ENCODE measurements around the gene SRPX2. TPM values are rescaled to one million over a fixed set of nuclear protein-coding genes. Genes with fewer than 3 reads are reported as not detected.

SRPX2 gene
- total RNA-seq, 1 donor from 2014 or later, result 7.7 TPM

GRCh38 chrX:100695302-100695701, 51.3 kb downstream of the SRPX2 start:
- no peak overlapping the region for H3K4me3 Mint-ChIP-seq
- H3K4me1 Mint-ChIP-seq (ENCODE audit: unreplicated experiment), result no peaks in the 10 kb centered on the region
- peaks cover 5% of the 10 kb centered on the region for H3K9me3 Mint-ChIP-seq
- no peaks in the 10 kb centered on the region for H3K27me3 Mint-ChIP-seq
- H3K27ac Mint-ChIP-seq, result peak overlapping the region; percentile 8
- no peaks in the 10 kb centered on the region for H3K36me3 Mint-ChIP-seq
- TF ChIP-seq CTCF (conservative IDR thresholded peaks at IDR 0.05), result no peak
- DNase-seq (ENCODE audit: extremely low spot score, unreplicated experiment), result no peak

GRCh38 chrX:100695991-100696390, 52.0 kb downstream of the SRPX2 start:
- Mint-ChIP-seq H3K4me3 (no peak overlapping the region), H3K27me3 (no peaks in the 10 kb centered on the region), H3K27ac (peak overlapping the region; percentile 8), H3K36me3 (no peaks in the 10 kb centered on the region), H3K4me1 (ENCODE audit: unreplicated experiment) (no peaks in the 10 kb centered on the region), H3K9me3 (peaks cover 5% of the 10 kb centered on the region)
- TF ChIP-seq CTCF (conservative IDR thresholded peaks at IDR 0.05), result no peak
- no peak for DNase-seq (ENCODE audit: extremely low spot score, unreplicated experiment)

GRCh38 chrX:100696699-100697351, 52.8 kb downstream of the SRPX2 start:
- no peak for DNase-seq (ENCODE audit: extremely low spot score, unreplicated experiment)
- no peaks in the 10 kb centered on the region for H3K27me3 Mint-ChIP-seq

GRCh38 chrX:100698551-100698950, 54.6 kb downstream of the SRPX2 start:
- H3K4me1 Mint-ChIP-seq (ENCODE audit: unreplicated experiment), result no peaks in the 10 kb centered on the region
- no peak overlapping the region for H3K27ac Mint-ChIP-seq
- H3K36me3 Mint-ChIP-seq, result no peaks in the 10 kb centered on the region
- H3K27me3 Mint-ChIP-seq, result no peaks in the 10 kb centered on the region
- no peak for DNase-seq (ENCODE audit: extremely low spot score, unreplicated experiment)
- no peak overlapping the region for H3K4me3 Mint-ChIP-seq
- TF ChIP-seq CTCF (conservative IDR thresholded peaks at IDR 0.05), result no peak
- H3K9me3 Mint-ChIP-seq, result no peaks in the 10 kb centered on the region

More at GRCh38 chrX:100696699-100697351, 52.8 kb downstream of the SRPX2 start:
- Mint-ChIP-seq H3K9me3 (peaks cover 5% of the 10 kb centered on the region), H3K4me3 (no peak overlapping the region), H3K27ac (no peak overlapping the region), H3K4me1 (ENCODE audit: unreplicated experiment) (no peaks in the 10 kb centered on the region), H3K36me3 (no peaks in the 10 kb centered on the region)
- TF ChIP-seq CTCF (conservative IDR thresholded peaks at IDR 0.05), result no peak

GRCh38 chrX:100700809-100701208, 56.8 kb downstream of the SRPX2 start:
- no peaks in the 10 kb centered on the region for H3K9me3 Mint-ChIP-seq
- H3K4me3 Mint-ChIP-seq, result no peak overlapping the region
- no peaks in the 10 kb centered on the region for H3K4me1 Mint-ChIP-seq (ENCODE audit: unreplicated experiment)
- H3K36me3 Mint-ChIP-seq, result no peaks in the 10 kb centered on the region
- no peak overlapping the region for H3K27ac Mint-ChIP-seq
- H3K27me3 Mint-ChIP-seq, result no peaks in the 10 kb centered on the region
- no peak for TF ChIP-seq CTCF (conservative IDR thresholded peaks at IDR 0.05)
- no peak for DNase-seq (ENCODE audit: extremely low spot score, unreplicated experiment)

Measured in type B pancreatic cell (in vitro differentiated cells).